Esophagus mucosa (tissue), 1 donor: ENCODE results near the gene SPRN. TPM values are rescaled to one million over a fixed set of nuclear protein-coding genes. Genes with fewer than 3 reads are reported as not detected.
"Not testable (repeated sequence)": the region's sequence is repeated elsewhere in the genome, so short reads cannot be mapped to it uniquely, and the experiment has no call there.

ENCODE experiments used
- ATAC-seq: fragments of 200-7000 bp; cut with Tn5 transposase; one replicate; pipeline ENCODE4 v1.9.1; 2020
- total RNA-seq: library from RNA; stranded (reverse); gene quantifications from one replicate; pipeline ENCODE4 v1.2.4, GENCODE V29; 2023
- donor health status: DM: yes; HTN: yes; CAD: no.

SPRN gene
- total RNA-seq, 1 donor from 2014 or later = 0.12 TPM

DNA sequence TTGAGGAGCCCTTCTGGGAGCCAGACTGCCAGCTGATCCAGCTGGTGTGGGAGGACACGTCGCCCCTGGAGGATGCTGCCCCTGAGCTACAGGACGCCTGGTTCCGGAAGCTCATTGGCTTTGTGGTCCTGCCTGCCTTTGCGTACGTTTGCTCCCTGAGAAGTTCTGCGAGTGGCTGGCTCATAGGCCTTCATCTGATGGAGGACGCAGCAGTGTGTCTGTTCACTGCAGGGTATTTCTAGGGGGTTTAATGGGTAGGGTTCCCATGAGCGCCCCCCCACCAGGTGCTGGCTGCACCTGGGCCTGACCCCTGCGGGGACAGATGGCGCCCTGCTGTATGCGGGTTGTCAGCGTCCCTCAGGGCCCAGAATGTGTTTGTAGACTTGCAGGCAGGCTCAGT is 40.4 kb downstream of the SPRN start:
- ATAC-seq = no peak

DNA sequence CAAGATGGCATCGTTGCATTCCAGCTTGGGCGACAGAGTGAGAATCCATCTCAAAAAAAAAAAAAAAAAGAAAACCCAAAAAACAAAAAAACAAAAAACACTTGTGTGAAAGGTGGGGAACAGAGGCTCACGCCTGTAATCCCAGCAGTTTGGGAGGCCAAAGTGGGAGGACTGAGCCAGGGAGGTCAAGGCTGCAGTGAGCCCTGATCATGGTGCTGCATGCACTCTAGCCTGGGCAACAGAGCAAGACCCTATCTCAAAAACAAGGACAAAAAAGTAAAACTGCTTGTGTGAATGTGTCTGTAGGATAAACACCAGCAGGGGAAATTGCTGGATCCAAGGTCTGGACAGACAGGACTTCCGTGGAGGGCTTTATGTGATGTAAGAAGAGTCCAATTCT is 40.9 kb downstream of the SPRN start:
- no peak for ATAC-seq

DNA sequence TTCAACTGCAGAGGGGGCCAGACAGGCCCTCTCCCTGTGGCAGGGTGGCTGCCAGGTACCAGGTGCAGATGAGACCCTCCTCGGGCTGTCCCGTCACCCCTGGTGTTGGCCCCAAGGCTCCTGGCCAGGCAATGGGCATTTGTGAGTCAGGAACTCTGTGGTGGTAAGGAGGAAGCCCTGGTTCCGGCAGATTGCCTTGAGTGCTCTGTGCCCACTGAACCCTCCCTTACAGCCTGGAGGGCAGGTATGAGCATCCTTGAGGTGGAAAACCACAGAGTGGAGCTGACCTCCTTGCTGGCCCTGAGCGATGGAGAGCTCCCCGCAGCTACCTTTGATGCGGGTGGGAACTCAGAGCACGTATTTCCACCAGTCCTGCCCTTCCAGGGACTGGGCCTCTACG is 43.4 kb downstream of the SPRN start:
- ATAC-seq = no peak

DNA sequence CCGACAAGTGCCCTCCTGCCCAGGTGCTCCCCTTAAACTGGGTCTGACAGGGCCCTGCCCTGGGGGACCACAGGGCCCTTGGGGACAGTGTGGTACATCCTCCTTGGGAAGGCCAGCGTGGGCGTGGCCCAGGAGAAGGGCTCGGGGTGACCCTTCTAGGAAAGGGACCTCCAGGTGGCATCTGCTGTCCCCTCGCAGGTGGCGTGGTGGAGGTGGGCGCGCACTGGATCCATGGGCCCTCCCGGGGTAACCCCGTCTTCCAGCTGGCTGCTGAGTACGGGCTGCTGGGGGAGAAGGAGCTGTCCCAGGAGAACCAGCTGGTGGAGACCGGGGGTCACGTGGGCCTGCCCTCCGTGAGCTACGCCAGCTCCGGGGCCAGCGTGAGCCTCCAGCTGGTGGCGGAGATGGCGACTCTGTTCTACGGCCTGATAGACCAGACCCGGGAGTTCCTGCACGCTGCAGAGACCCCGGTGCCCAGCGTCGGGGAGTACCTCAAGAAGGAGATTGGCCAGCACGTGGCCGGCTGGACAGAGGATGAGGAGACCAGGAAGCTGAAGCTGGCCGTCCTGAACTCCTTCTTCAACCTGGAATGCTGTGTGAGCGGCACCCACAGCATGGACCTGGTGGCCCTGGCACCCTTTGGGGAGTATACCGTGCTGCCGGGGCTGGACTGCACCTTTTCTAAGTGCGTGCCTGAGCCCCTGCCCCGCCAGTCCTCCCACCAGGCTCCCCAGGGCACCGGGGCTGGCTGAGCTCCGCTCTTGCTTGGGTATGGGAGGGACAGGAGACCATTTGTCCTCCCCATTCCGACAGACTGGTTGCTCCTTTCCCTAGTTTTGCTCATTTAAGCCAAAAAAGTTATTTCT is 44.4 kb downstream of the SPRN start:
- no peak for ATAC-seq

DNA sequence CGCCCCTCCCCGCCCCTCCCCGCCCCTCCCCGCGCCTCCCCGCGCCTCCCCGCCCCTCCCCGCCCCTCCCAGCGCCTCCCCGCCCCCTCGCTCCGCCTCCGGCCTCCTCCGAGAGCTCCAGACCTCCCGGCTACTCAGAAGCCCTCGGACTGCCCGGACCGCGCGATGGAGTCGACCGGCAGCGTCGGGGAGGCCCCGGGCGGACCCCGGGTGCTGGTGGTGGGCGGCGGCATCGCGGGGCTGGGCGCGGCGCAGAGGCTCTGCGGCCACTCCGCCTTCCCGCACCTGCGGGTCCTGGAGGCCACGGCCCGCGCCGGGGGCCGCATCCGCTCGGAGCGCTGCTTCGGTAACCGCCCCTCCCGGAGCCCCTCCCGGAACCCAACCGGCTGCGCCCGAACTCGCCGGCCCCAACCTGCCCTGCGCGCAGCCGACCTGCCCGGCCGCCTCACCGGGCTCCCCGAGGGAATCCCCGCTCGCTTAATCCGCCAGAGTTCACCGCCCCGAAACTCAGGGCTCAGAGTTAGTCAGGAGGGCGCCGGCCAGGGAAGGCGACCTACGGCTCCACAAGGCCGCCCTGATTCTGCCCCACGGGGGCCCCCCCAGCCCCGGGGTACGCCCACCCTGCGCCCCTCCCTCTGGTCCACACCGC is 45.1 kb downstream of the SPRN start, which contains the start of gene PAOX:
Gene PAOX (plus strand): TSS at position 111 of the 649 bp plus-strand sequence. CDS start 55 bp downstream, at position 166.
- peak; percentile 85 for ATAC-seq

DNA sequence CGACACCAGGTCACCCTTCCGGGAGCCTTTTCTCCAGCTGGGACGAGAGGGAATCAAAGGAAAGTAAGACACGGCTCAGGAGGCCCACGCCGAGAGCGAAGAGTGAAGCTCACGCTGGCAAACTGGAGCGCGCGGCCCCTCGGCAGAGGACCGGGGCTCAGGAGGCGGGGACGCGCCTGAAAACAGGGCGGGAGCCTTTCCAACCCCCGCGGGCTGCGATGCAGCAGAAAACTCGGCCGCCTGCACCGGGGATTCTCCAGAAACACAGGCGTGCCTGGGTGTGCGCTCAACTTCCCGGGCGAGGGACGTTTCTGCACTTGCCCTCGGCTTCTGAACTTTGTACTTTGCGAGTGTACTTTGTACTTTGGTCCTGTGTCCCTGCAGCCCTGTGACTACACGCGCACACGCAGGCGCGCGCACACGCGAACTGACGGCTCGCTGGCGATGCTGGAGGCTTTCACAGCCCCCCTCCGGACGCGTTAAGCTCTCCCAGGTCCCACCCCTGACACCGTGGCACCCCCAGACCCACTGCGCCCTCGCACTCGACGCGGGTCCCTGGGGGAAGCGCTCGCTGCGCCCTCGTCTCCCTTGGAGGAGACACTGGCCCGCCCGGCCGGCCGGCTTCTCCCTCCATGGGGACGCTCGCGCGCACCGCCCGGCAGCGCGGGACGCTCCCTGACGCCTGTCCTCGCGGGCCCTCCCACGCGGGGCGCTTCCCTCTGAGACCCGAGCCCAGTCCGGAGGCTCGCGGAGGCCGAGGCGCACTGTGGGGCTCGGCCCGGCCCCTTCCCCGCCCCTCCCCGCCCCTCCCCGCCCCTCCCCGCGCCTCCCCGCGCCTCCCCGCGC is 46.0 kb downstream of the SPRN start:
- peak; percentile 64 for ATAC-seq

DNA sequence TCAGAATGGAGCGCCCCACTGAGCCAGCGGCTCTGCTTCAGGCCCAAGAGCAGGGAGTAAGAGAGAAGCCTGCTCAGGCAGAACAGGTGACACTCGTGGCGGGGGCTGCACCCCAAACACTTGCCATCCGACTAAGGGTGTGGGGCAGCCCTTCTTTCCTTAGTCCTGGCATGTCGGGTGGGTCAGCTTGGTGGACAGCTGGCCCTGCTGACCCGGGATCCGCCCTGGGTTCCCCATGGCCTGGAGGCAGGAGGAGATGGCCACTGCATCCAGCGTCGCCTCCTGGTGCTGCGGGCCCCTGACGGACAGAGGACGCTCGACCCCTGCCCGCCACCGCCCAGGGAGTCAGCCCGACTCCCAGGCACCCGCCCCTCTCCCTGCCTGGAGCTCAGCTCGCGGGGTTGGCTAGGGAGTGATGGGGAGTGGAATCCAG is 46.6 kb downstream of the SPRN start:
- ATAC-seq = no peak

DNA sequence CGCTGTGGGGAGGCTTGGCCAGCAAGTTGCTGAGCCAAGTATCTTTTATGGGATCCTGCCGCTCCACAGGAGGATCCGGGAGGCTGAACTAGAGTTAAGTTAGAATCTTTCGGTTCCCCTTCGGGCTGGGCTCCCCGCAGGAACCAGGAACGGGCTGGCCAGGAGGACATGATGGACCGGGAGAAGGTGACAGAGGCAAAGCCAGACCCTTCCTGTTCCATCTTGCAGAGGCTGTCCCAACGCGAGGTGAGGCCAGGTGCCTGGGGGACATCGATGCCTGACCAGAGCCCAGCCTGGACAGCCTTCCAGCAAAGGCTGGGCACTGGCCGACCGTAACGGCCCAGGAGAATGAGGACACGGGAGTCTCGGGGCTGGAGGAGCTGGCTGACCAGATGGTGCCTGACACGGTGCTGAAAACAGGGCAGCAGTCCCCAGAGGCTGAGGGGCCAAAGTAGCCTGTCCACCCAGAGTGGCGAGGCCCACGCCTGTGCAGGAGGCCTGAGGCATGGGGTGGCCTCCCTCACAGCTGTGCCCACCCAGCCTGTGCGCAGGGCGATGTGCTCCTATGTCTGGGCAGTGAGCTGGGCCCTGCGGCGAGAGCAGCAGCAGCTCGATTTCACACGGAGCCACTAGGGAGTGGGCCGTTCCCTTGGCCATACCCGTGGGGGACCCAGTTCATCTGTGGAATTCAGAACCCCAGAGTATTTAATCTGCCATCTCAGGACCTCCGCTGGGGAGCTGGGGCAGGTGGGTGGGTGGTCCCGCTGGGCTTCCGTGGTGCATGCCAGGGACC is 47.2 kb downstream of the SPRN start:
- no peak for ATAC-seq

DNA sequence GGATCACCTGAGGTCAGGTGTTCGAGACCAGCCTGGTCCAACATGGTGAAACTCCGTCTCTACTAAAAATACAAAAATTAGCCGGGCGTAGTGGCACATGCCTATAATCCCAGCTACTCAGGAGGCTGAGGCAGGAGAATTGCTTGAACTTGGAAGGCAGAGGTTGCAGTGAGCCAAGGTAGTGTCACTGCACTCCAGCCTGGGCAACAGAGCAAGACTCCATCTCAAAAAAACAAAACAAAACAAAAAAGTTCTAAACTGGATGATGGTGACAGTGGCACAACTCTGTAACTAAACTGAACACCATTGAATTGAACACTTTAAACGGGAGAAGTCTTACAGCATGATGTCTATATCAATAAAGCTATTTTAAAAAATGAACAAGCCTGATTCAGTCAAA is 48.2 kb downstream of the SPRN start:
- not testable (repeated sequence) for ATAC-seq

DNA sequence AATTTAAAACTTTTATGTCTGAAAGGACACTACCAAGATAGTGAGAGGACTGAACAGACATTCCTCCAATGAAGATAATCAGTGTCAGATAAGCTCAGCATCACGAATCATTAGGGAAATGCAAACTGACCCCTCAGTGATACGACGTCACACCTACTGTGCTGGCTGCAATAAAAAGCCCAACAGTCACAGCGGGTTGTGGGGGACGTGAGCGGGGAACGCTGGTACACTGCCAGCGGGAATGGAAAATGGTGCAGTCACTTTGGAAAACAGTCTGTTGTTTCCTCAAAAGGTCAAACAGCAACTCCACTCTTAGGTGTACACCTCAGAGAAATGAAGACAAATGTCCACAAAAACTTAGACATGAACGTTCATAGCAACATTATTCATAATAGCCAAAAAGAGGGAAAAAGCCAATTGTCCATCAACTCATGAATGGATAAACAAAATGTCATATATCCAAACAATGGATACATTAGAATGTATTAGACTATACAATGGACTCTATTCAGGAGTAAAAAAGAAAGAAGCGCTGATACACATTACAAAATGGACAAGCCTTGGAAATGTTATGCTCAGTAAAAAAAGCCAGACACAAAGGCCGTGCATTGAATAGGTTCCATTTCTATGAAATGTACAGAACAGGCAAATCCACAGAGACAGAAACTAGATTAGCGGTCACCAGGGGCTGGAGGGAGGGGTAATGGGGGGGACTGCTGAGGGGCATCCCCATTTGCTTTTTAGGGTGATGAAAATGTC is 48.9 kb downstream of the SPRN start:
- ATAC-seq = no peak

DNA sequence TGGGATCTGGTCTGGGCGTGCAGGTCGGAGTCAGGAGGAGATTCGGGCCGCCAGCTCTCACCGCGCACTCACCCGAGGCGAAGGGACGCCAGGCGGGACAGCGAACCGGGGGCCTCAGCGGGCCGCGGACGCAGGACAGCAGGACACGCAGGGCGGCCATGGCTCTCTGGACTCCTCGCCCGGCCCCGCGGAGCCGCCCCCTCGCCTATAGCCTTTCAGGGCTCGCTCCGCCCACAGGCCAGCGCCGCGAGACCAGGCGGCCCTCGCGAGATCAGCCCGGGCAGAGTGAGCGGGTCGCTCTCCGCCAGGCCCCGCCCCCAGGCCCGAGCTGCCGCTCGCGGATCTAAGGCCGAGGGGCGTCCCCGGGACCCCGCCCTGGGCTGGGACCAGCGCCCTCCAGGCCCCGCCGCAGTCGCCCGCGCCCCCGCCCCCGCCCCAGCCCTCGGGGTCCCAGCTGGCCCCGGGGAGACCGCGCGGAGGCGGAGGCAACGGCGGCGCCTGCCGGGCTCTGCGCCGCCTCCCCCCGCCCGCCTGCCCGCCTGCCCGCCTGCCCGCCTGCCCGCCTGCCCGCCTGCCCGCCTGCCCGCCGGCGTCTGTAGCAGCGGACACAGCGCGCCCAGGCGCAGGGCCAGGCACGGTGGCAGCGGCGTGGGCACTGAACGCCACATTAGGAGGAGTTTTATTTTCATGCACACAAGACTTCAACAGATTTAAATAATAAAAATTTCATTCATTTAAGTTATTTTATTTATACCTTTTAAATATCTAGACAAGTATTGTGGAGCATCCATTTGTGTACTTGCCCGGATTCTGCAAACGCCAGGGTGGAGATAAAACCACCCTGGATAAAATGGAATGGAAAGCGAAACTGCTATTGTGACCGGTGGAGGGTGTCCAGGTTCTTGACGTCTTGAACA is 51.0 kb downstream of the SPRN start, which contains the start of gene ECHS1:
Gene ECHS1 (minus strand): TSS at position 181 of the 917 bp plus-strand sequence. CDS start 21 bp downstream, at position 160.
- ATAC-seq = peak; percentile 97

DNA sequence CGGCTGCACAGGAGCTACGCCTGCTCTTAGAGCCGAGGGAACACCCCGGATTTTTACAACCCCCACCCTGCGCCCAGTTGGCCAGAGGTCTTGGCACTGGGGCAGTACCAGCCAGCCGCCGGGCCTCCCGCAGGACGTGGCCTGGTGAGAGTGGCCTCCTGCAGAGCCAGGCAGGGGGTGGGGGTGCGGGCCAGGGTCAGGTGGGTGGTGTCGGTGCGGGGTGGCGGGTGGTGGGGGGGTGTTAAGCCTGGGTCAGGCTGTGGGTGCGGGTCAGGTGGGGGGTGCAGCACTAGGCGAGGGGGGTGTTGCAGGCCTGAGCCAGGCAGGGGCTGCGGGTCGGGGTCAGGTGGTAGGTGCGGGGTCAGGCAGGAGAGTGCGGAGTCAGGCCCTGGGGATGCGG is 51.9 kb downstream of the SPRN start:
- peak; percentile 4 for ATAC-seq

Other genes with a start within 250 kb of the SPRN start
- gene UTF1, start 194.4 kb downstream of the SPRN start, total RNA-seq = not detected
- 0.12 TPM for gene VENTX, start 186.8 kb downstream of the SPRN start, total RNA-seq
- 2.5 TPM for gene ADAM8, start 147.8 kb downstream of the SPRN start, total RNA-seq
- 35.8 TPM for gene TUBGCP2, start 115.8 kb downstream of the SPRN start, total RNA-seq
- 34.9 TPM for gene ZNF511, start 115.7 kb downstream of the SPRN start, total RNA-seq
- not detected for gene CALY, start 87.7 kb downstream of the SPRN start, total RNA-seq
- gene PRAP1, start 77.3 kb downstream of the SPRN start, total RNA-seq = not detected
- 10.2 TPM for gene FUOM, start 66.6 kb downstream of the SPRN start, total RNA-seq
- gene ECHS1, start 51.3 kb downstream of the SPRN start, total RNA-seq = 79.5 TPM
- gene PAOX, start 45.4 kb downstream of the SPRN start, total RNA-seq = 11.3 TPM
- gene MTG1, start 30.5 kb downstream of the SPRN start, total RNA-seq = 35.2 TPM
- gene SCART1, start 29.3 kb upstream of the SPRN start, total RNA-seq = 0.56 TPM
- gene CYP2E1, start 102.7 kb upstream of the SPRN start, total RNA-seq = 10.6 TPM
- not detected for gene SYCE1, start 141.0 kb upstream of the SPRN start, total RNA-seq
- not detected for gene FRG2B, start 202.2 kb upstream of the SPRN start, total RNA-seq